ENCODE data around the gene LY6G5B.

The LY6G5B gene

GRCh38 chr6:31651602-31652191 lies 18.1 kb upstream of the LY6G5B start:
- in situ Hi-C loops (cut with HindIII; ENCODE audit: low pct_unique_long_range_greater_than_20kb, low sequenced_read_pairs): no loop called here
- no peak for TF ChIP-seq JUND (IDR thresholded peaks at IDR 0.05; ENCODE audit: low read depth)
- DNase-seq (ENCODE audit: low read depth in 1 of 2, low spot score in 1 of 2): peak; percentile 59 to 81

- peak in 1 of 2 experiments; percentile 92 for DNase-seq (ENCODE audit: low read depth in 1 of 2, low spot score in 1 of 2)
- TF ChIP-seq JUND (IDR thresholded peaks at IDR 0.05; ENCODE audit: low read depth): no peak
- in situ Hi-C loops (cut with HindIII; ENCODE audit: low pct_unique_long_range_greater_than_20kb, low sequenced_read_pairs): no loop called here
These were observed 16.7 kb upstream of the LY6G5B start for GRCh38 chr6:31652925-31653724.

- in situ Hi-C loops (cut with HindIII; ENCODE audit: low pct_unique_long_range_greater_than_20kb, low sequenced_read_pairs): no loop called here
- DNase-seq (ENCODE audit: low read depth in 1 of 2, low spot score in 1 of 2): no peak
- no peak for TF ChIP-seq JUND (IDR thresholded peaks at IDR 0.05; ENCODE audit: low read depth)
These were observed 15.0 kb upstream of the LY6G5B start for GRCh38 chr6:31654574-31655348.

- in situ Hi-C loops (cut with HindIII; ENCODE audit: low pct_unique_long_range_greater_than_20kb, low sequenced_read_pairs): no loop called here
- no peak for DNase-seq (ENCODE audit: low read depth in 1 of 2, low spot score in 1 of 2)
- TF ChIP-seq JUND (IDR thresholded peaks at IDR 0.05; ENCODE audit: low read depth): no peak
These were observed 14.2 kb upstream of the LY6G5B start, which contains the start of gene APOM for GRCh38 chr6:31655349-31656237. TSS of gene APOM (plus strand) at chr6:31655894. CDS start at chr6:31655967, 73 bp downstream.

GRCh38 chr6:31657406-31658157 lies 12.2 kb upstream of the LY6G5B start:
- no peak for DNase-seq (ENCODE audit: low read depth in 1 of 2, low spot score in 1 of 2)
- in situ Hi-C loops (cut with HindIII; ENCODE audit: low pct_unique_long_range_greater_than_20kb, low sequenced_read_pairs): no loop called here
- TF ChIP-seq JUND (IDR thresholded peaks at IDR 0.05; ENCODE audit: low read depth): no peak

- TF ChIP-seq JUND (IDR thresholded peaks at IDR 0.05; ENCODE audit: low read depth): no peak
- in situ Hi-C loops (cut with HindIII; ENCODE audit: low pct_unique_long_range_greater_than_20kb, low sequenced_read_pairs): no loop called here
These were observed 11.6 kb upstream of the LY6G5B start for GRCh38 chr6:31658158-31658688.

GRCh38 chr6:31658983-31659648 lies 10.7 kb upstream of the LY6G5B start:
- in situ Hi-C loops (cut with HindIII; ENCODE audit: low pct_unique_long_range_greater_than_20kb, low sequenced_read_pairs): no loop called here
- DNase-seq (ENCODE audit: low read depth in 1 of 2, low spot score in 1 of 2): no peak
- no peak for TF ChIP-seq JUND (IDR thresholded peaks at IDR 0.05; ENCODE audit: low read depth)

More at GRCh38 chr6:31658158-31658688, 11.6 kb upstream of the LY6G5B start:
- no peak for DNase-seq (ENCODE audit: low read depth in 1 of 2, low spot score in 1 of 2)

- in situ Hi-C loops (cut with HindIII; ENCODE audit: low pct_unique_long_range_greater_than_20kb, low sequenced_read_pairs): no loop called here
- TF ChIP-seq JUND (IDR thresholded peaks at IDR 0.05; ENCODE audit: low read depth): no peak
- DNase-seq (ENCODE audit: low read depth in 1 of 2, low spot score in 1 of 2): peak in 1 of 2 experiments; percentile 45
These were observed 10.0 kb upstream of the LY6G5B start for GRCh38 chr6:31659649-31660380.

GRCh38 chr6:31660381-31661261 lies 9.2 kb upstream of the LY6G5B start, which contains the start of gene C6orf47:
TSS of gene C6orf47 (minus strand) at chr6:31660778. CDS start at chr6:31659947, 831 bp downstream.
- no peak; the same call in 1 of the 2 replicates for TF ChIP-seq JUND (IDR thresholded peaks at IDR 0.05; ENCODE audit: low read depth)
- DNase-seq (ENCODE audit: low read depth in 1 of 2, low spot score in 1 of 2): peak; percentile 83 to 84
- in situ Hi-C loops (cut with HindIII; ENCODE audit: low pct_unique_long_range_greater_than_20kb, low sequenced_read_pairs): no loop called here

Data from T47D (cell line).